IMR-90 (cell line): ENCODE results near the gene PRSS2. TPM values are rescaled to one million over a fixed set of nuclear protein-coding genes. Genes with fewer than 3 reads are reported as not detected.

Source experiments
- microRNA-seq, 2 experiments: library from miRNA; stranded (forward) in 1 of 2; unstranded in 1 of 2; fragments of 10-50 nt in 1 of 2; fragments of <30 nt in 1 of 2; gene quantifications in 1 of 2; microRNA quantifications in 1 of 2; one replicate each; pipeline versions ENCODE3 to v1.1.0; 2013 to 2020; ENCODE audit not compliant: insufficient read depth in 1 of 2, insufficient read length in 1 of 2, unreplicated experiment in 1 of 2
- polyA plus RNA-seq, 3 experiments: library from polyadenylated mRNA; depleted of rRNA; stranded (reverse); fragments of >200 nt; gene quantifications; 2 replicates each; pipeline ENCODE4 v1.2.3, GENCODE V29; 2012; ENCODE audit warnings: low replicate concordance in 1 of 3
- small RNA-seq, 5 experiments: library from RNA; depleted of rRNA; stranded (forward); fragments of <200 nt; gene quantifications; one replicate each; pipeline ENCODE3, GENCODE V24; 2012
- total RNA-seq: library from RNA; depleted of rRNA; stranded (reverse); fragments of >200 nt; gene quantifications from 2 replicates; pipeline ENCODE4 v1.2.3, GENCODE V29; 2012; rRNA removed

The PRSS2 gene
- total and polyA plus RNA-seq, 2 of the 4 experiments (the other 2 are of a cell fraction): not detected

Small RNAs within 50 kb of the gene (microRNA-seq; reads per million reads assigned to microRNA genes)
- gene TRBD1 (ENCODE audit: insufficient read depth, insufficient read length): not detected
- not detected for gene TRBJ1-1 (ENCODE audit: insufficient read depth, insufficient read length)
- not detected for gene TRBJ1-2 (ENCODE audit: insufficient read depth, insufficient read length)
- gene TRBJ1-3 (ENCODE audit: insufficient read depth, insufficient read length): not detected
- not detected for gene TRBJ1-4 (ENCODE audit: insufficient read depth, insufficient read length)
- gene TRBJ1-5 (ENCODE audit: insufficient read depth, insufficient read length): not detected
- not detected for gene TRBJ1-6 (ENCODE audit: insufficient read depth, insufficient read length)
- gene TRBJ2-1 (ENCODE audit: insufficient read depth, insufficient read length): not detected
- not detected for gene TRBJ2-2 (ENCODE audit: insufficient read depth, insufficient read length)
- not detected for gene TRBJ2-2P (ENCODE audit: insufficient read depth, insufficient read length)
- not detected for gene TRBJ2-3 (ENCODE audit: insufficient read depth, insufficient read length)
- not detected for gene TRBJ2-4 (ENCODE audit: insufficient read depth, insufficient read length)
- gene TRBJ2-5 (ENCODE audit: insufficient read depth, insufficient read length): not detected
- gene TRBJ2-6 (ENCODE audit: insufficient read depth, insufficient read length): not detected
- gene TRBJ2-7 (ENCODE audit: insufficient read depth, insufficient read length): not detected

Small RNAs within 50 kb of the gene (small RNA-seq; reads per million reads assigned to genes)
- 0 reads per million in 5 experiments for gene TRBD1
- gene TRBJ1-1: 0 reads per million in 5 experiments
- gene TRBJ1-2: 0 reads per million in 5 experiments
- 0 reads per million in 5 experiments for gene TRBJ1-3
- gene TRBJ1-4: 0 reads per million in 5 experiments
- 0 reads per million in 5 experiments for gene TRBJ1-5
- gene TRBJ1-6: 0 reads per million in 5 experiments
- gene TRBJ2-1: 0 reads per million in 5 experiments
- gene TRBJ2-2: 0 reads per million in 5 experiments
- gene TRBJ2-2P: 0 reads per million in 5 experiments
- 0 reads per million in 5 experiments for gene TRBJ2-3
- gene TRBJ2-4: 0 reads per million in 5 experiments
- gene TRBJ2-5: 0 reads per million in 5 experiments
- gene TRBJ2-6: 0 reads per million in 5 experiments
- 0 reads per million in 5 experiments for gene TRBJ2-7

Other genes starting within 250 kb of the PRSS2 start
- not detected in 2 replicates for gene PRSS1, start 21.5 kb upstream of the PRSS2 start, total RNA-seq
- gene PRSS1, start 21.5 kb upstream of the PRSS2 start, polyA plus RNA-seq (2012; rRNA removed): not detected in 2 replicates
- gene EPHB6, start 84.1 kb downstream of the PRSS2 start, total RNA-seq: under 0.01 TPM in 2 replicates
- 0.60 and 0.75 TPM in 2 replicates for gene EPHB6, start 84.1 kb downstream of the PRSS2 start, polyA plus RNA-seq (2012; rRNA removed)
- gene TRPV6, start 114.8 kb downstream of the PRSS2 start, total RNA-seq: not detected in 2 replicates
- 0.03 TPM in 1 of 2 replicates, not detected in the other for gene TRPV6, start 114.8 kb downstream of the PRSS2 start, polyA plus RNA-seq (2012; rRNA removed)
- gene TRPV5, start 162.8 kb downstream of the PRSS2 start, total RNA-seq: not detected in 2 replicates
- not detected in 2 replicates for gene TRPV5, start 162.8 kb downstream of the PRSS2 start, polyA plus RNA-seq (2012; rRNA removed)
- not detected in 2 replicates for gene LLCFC1, start 168.5 kb downstream of the PRSS2 start, total RNA-seq
- gene LLCFC1, start 168.5 kb downstream of the PRSS2 start, polyA plus RNA-seq (2012; rRNA removed): not detected in 2 replicates
- gene KEL, start 191.4 kb downstream of the PRSS2 start, total RNA-seq: not detected in 2 replicates
- gene KEL, start 191.4 kb downstream of the PRSS2 start, polyA plus RNA-seq (2012; rRNA removed): 0.03 and 0.07 TPM in 2 replicates